ENCODE results near the gene MPL. TPM values are rescaled to one million over a fixed set of nuclear protein-coding genes. Genes with fewer than 3 reads are reported as not detected.

Gene MPL
- total and polyA plus RNA-seq, 2 of the 13 experiments (the other 11 are each of a cell fraction or from before 2014, with no cell fraction given) = not detected

GRCh38 chr1:43367904-43368645 is 30.5 kb downstream of the MPL start, which contains the start of gene ELOVL1 (continued):
- no peak for TF ChIP-seq ZFAT (CRISPR knock-in tag; conservative IDR thresholded peaks at IDR 0.05)
- no peak for TF ChIP-seq ZBTB26 (CRISPR knock-in tag; IDR thresholded peaks at IDR 0.05; ENCODE audit: borderline replicate concordance)
- TF ChIP-seq ZNF597 (CRISPR knock-in tag; IDR thresholded peaks at IDR 0.05) = no peak
- TF ChIP-seq AFF4 (CRISPR knock-in tag; IDR thresholded peaks at IDR 0.05) = no peak; the same call in 1 of the 2 replicates
- peak; percentile 99 for TF ChIP-seq ZFY (CRISPR knock-in tag; IDR thresholded peaks at IDR 0.05)
- TF ChIP-seq STAT6 (CRISPR knock-in tag; IDR thresholded peaks at IDR 0.05; ENCODE audit: borderline replicate concordance) = no peak
- peak; percentile 69 for TF ChIP-seq MEIS2 (CRISPR knock-in tag; IDR thresholded peaks at IDR 0.05)
- no peak for TF ChIP-seq U2AF2 (IDR thresholded peaks at IDR 0.05; ENCODE audit: low read depth, low read length)
- peak; percentile 77; the same call in 1 of the 2 replicates for TF ChIP-seq ZBTB43 (CRISPR knock-in tag; conservative IDR thresholded peaks at IDR 0.05)
- peak; percentile 86; the same call in 1 of the 2 replicates for TF ChIP-seq ZSCAN21 (CRISPR knock-in tag; IDR thresholded peaks at IDR 0.05; ENCODE audit: borderline replicate concordance)
- TF ChIP-seq NFIB (CRISPR knock-in tag; IDR thresholded peaks at IDR 0.05; ENCODE audit: borderline replicate concordance) = 0 out of 2 replicates have a peak, but pooled peaks have one; percentile 26
- TF ChIP-seq RAD21 (CRISPR knock-in tag; IDR thresholded peaks at IDR 0.05) = peak; percentile 60
- TF ChIP-seq NFYB (CRISPR knock-in tag; IDR thresholded peaks at IDR 0.05) = peak; percentile 54
- TF ChIP-seq SP5 (CRISPR knock-in tag; IDR thresholded peaks at IDR 0.05; ENCODE audit: borderline replicate concordance, low read depth) = no peak; the same call in 1 of the 2 replicates
- peak; percentile 36 for TF ChIP-seq MED8 (CRISPR knock-in tag; IDR thresholded peaks at IDR 0.05; ENCODE audit: insufficient replicate concordance)
- peak; percentile 69 for TF ChIP-seq XRCC5 (optimal IDR thresholded peaks at IDR 0.05; ENCODE audit: low read length)
- peak; percentile 41; the same call in 1 of the 2 replicates for TF ChIP-seq ZBTB20 (CRISPR knock-in tag; IDR thresholded peaks at IDR 0.05; ENCODE audit: borderline replicate concordance, low read depth)

All from HepG2 (cell line).